Upper lobe of right lung (tissue), 1 donor: ENCODE data around the gene RAPGEFL1. TPM values are rescaled to one million over a fixed set of nuclear protein-coding genes. Genes with fewer than 3 reads are reported as not detected.

ENCODE experiments used
- ATAC-seq: fragments of 200-7000 bp; cut with Tn5 transposase; one replicate; pipeline ENCODE4 v1.9.1; 2020; ENCODE audit warnings: mild to moderate bottlenecking, moderate library complexity
- DNase-seq: peaks from one replicate; pipeline ENCODE4 v3.0.0-alpha.2; 2020
- H3K27ac ChIP-seq: fragments of 200-600 bp; one replicate; pipeline ENCODE4 v1.8.0; 2022
- H3K27me3 ChIP-seq: fragments of 200-600 bp; one replicate; pipeline ENCODE4 v1.8.0; 2022; ENCODE audit warnings: mild to moderate bottlenecking
- H3K36me3 ChIP-seq: fragments of 200-600 bp; one replicate; pipeline ENCODE4 v1.8.0; 2022
- H3K4me1 ChIP-seq: fragments of 200-600 bp; one replicate; pipeline ENCODE4 v1.8.0; 2022
- H3K4me3 ChIP-seq: fragments of 200-600 bp; one replicate; pipeline ENCODE4 v1.8.0; 2022; ENCODE audit warnings: mild to moderate bottlenecking
- H3K9me3 ChIP-seq: fragments of 200-600 bp; one replicate; pipeline ENCODE4 v1.8.0; 2022
- CTCF ChIP-seq: fragments of 200-600 bp; IDR thresholded peaks from one replicate; pipeline ENCODE4 v1.8.0; 2022; ENCODE audit warnings: antibody characterized with exemption
- intact Hi-C: fragments of 100-400 bp; cut with DNase I; formaldehyde crosslinking; loops from one replicate; pipeline ENCODE4 v1.11.0; 2022
- total RNA-seq: library from RNA; stranded (reverse); fragmentation: NEBNext Ultra II Directional; extraction: Animal tissue kit (Norgen Biotek cat#: 25700); gene quantifications from one replicate; pipeline ENCODE4 v1.2.1, GENCODE V29; 2021
- donor health status: DM: no; HTN: yes; CAD: no; lungs with severe emphysema.

The RAPGEFL1 gene
- total RNA-seq, 1 donor from 2014 or later, result 10.2 TPM

- no peak overlapping the region for H3K27ac ChIP-seq
- no peaks in the 10 kb centered on the region for H3K27me3 ChIP-seq
- intact Hi-C loops, result no loop called here
- H3K36me3 ChIP-seq, result peaks cover 37% of the 10 kb centered on the region
- ATAC-seq (no peak), DNase-seq (no peak)
- peaks cover 20% of the 10 kb centered on the region for H3K4me1 ChIP-seq
- no peak overlapping the region for H3K4me3 ChIP-seq
- no peaks in the 10 kb centered on the region for H3K9me3 ChIP-seq
- no peak for TF ChIP-seq CTCF
These were observed 2.8 kb upstream of the RAPGEFL1 start for GRCh38 chr17:40174514-40174913.

GRCh38 chr17:40175928-40176753 lies 1.1 kb upstream of the RAPGEFL1 start:
- H3K4me1 ChIP-seq, result peaks cover 23% of the 10 kb centered on the region
- ATAC-seq (peak; percentile 70), DNase-seq (no peak)
- peaks cover 21% of the 10 kb centered on the region for H3K36me3 ChIP-seq
- H3K9me3 ChIP-seq, result no peaks in the 10 kb centered on the region
- no peak for TF ChIP-seq CTCF
- intact Hi-C loops, result no loop called here
- H3K27me3 ChIP-seq, result no peaks in the 10 kb centered on the region
- peak overlapping the region; percentile 45 for H3K27ac ChIP-seq
- no peak overlapping the region for H3K4me3 ChIP-seq

- intact Hi-C loops, result no loop called here
- no peak overlapping the region for H3K4me3 ChIP-seq
- TF ChIP-seq CTCF, result no peak
- peaks cover 15% of the 10 kb centered on the region for H3K36me3 ChIP-seq
- peak; percentile 31 for ATAC-seq
- DNase-seq, result no peak
- peaks cover 23% of the 10 kb centered on the region for H3K4me1 ChIP-seq
- H3K27ac ChIP-seq, result no peak overlapping the region
- no peaks in the 10 kb centered on the region for H3K27me3 ChIP-seq
- no peaks in the 10 kb centered on the region for H3K9me3 ChIP-seq
These were observed 538 bp upstream of the RAPGEFL1 start for GRCh38 chr17:40176754-40177110.

DNA sequence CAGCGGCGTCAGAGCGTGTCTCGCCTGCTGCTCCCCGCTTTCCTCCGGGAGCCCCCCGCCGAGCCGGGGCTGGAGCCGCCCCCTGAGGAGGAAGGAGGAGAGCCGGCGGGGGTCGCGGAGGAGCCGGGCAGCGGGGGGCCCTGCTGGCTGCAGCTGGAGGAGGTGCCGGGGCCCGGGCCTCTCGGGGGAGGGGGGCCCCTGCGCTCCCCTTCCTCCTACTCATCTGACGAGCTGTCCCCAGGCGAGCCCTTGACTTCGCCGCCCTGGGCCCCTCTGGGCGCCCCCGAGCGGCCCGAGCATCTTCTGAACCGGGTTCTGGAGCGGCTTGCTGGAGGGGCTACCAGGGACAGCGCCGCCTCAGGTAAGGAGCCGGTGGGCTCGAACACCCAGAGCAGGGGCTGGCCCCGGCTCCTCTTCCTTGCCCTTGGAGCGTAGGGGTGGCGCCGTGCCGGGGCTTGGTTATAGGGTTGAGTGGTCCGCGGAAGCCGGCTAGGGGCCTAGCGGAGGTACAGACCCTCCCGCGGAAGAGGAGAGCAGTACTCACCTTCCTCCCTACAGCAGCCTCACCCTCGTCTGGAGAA lies 841 bp downstream of the RAPGEFL1 start:
- ATAC-seq, result no peak
- Histone ChIP-seq H3K27me3 (no peaks in the 10 kb centered on the region), H3K9me3 (no peaks in the 10 kb centered on the region), H3K4me1 (peaks cover 23% of the 10 kb centered on the region), H3K36me3 (peaks cover 7% of the 10 kb centered on the region), H3K4me3 (peak overlapping the region; percentile 48), H3K27ac (no peak overlapping the region)
- intact Hi-C loops, result no loop called here
- peak; percentile 68 for DNase-seq
- no peak for TF ChIP-seq CTCF

GRCh38 chr17:40178660-40179059 lies 1.4 kb downstream of the RAPGEFL1 start:
- Histone ChIP-seq H3K4me3 (no peak overlapping the region), H3K27me3 (no peaks in the 10 kb centered on the region), H3K4me1 (peaks cover 23% of the 10 kb centered on the region), H3K9me3 (no peaks in the 10 kb centered on the region), H3K27ac (no peak overlapping the region), H3K36me3 (peaks cover 7% of the 10 kb centered on the region)
- DNase-seq (no peak), ATAC-seq (no peak)
- TF ChIP-seq CTCF, result no peak
- intact Hi-C loops, result no loop called here
